NCI-H2171 (cell line): ENCODE data around the gene INSL6.
"Not testable (repeated sequence)": the region's sequence is repeated elsewhere in the genome, so short reads cannot be mapped to it uniquely, and the experiment has no call there.

Experiments used
- DNase-seq: peaks from one replicate; lab custom pipeline; 2025; lab: John Stamatoyannopoulos, UW

Gene INSL6

GRCh38 chr9:5185220-5185840, at the start of gene INSL6:
Gene INSL6 (minus strand): TSS chr9:5185639. CDS start chr9:5185602, 37 bp downstream.
- no peak for DNase-seq

DNA sequence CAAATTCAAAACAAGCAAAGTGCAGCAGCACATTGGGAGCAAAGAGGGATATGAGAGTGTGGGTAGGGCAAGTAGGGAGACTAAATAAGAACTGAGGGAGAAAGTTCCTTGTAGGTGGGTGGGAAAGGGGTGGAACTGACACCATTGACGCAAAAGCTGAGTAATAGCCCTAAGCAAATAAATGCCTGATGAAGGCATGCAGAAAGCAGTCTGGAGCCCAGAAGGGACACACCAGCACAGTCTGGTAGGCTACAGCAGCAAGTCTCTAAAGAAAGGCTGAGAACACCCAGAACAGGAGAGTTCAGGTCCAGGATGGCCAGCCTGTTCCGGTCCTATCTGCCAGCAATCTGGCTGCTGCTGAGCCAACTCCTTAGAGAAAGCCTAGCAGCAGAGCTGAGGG, 45.8 kb upstream of the INSL6 start, which contains the start of gene INSL4:
Gene INSL4, plus strand, starts transcription at position 208 of the 400 bp plus-strand sequence. Its CDS starts 105 bp downstream, at position 313.
- DNase-seq: no peak

DNA sequence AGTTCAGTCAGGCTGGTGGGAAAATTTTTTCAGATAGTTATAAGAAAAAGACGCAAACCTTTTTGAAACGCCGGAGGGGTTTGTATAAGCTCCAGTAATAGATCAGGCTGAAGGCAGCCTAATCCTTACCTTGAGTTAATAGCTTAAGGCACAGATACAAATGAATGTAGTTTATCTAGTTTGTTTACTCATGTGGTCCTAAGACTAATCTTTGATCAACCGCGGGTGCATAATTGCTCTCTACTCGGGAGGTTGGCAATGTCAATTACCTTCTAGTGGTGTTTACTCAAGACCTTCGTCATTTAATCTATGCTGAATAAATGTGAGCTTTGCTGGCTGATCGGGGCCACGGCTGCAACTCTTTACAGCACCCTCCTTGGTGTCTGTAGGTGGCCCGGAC, 45.1 kb upstream of the INSL6 start:
- DNase-seq: no peak

GRCh38 chr9:5205071-5205470, 19.6 kb upstream of the INSL6 start:
- DNase-seq: no peak

DNA sequence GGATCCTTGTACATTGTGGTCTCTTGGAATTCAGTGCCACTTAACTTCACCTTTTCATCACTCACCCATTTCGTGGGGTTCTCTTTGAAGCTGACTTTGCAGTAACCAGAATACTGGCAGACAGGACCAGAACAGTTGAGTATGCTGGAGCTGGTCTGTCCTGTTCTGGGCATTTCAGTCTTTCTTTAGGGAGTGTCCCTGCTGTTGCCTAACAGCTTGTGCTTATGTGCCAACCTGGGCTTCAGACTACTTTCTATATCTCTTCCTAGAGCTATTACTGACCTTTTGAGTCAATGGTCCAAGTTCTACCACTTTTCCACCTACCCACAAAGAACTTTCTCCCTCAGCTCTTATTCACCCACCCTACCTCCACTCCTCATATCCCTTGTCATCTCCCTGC, 10.0 kb upstream of the INSL6 start:
- DNase-seq: no peak

DNA sequence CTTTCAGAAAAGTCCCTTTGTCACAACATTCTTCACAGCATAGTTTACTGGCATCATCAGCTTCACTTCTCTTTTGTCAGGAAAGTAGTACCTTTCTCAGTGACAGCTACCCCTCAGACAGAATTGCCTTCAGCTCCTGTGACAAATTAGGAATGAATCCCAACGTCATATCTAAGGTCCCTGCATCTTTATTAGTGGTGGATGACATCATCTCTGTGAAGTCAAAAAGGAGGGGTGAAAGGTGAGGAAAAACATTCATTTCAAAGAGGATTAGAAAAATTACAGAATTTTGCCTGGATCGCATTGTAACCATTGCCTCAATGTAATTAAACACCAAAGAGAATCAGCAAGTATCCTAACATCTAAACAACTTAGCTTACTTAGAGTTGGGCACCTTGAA, 7.9 kb upstream of the INSL6 start:
- DNase-seq: no peak

GRCh38 chr9:5191985-5192384, 6.5 kb upstream of the INSL6 start:
- no peak for DNase-seq

GRCh38 chr9:5188060-5188984, 2.9 kb upstream of the INSL6 start:
- no peak for DNase-seq

DNA sequence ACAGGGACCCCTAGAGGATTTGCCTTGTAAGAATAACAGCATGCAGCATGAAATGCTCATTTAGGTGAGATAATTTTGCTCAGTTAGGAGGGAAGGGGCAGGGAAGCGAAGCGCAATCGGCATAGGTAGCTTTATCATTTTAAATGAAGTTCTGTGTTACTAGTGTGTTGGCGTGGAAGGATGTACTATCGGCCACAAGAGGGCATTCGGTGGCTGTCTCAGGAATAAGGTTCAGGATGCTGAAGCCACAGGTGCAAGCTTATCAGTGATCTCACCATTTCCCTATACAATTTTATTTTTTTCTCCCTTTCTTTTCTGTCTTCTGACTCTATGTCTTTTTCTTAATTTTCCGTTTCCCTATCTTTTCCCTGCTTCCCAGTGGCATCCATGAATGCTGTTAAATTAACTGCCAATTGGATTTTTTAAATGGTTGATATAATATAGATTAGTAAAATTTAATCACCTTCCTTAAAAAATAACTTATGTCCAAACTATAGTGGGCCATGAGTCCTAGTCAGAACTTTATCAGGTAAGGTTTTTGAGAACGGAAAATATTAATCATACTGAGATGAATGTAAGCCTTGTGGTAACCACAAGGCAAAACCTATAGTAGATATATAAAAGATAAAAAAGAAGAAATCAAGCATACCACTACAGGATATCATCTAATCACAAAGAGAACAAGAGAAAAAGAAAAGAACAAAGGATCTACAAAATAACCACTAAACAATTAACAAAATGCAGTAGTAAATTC, 1.2 kb upstream of the INSL6 start:
- peak; percentile 40 for DNase-seq

- no peak for DNase-seq
Observed at GRCh38 chr9:5184776-5185175, 663 bp downstream of the INSL6 start.

- DNase-seq: not testable (repeated sequence)
Observed at GRCh38 chr9:5180631-5181030, 4.8 kb downstream of the INSL6 start.

- no peak for DNase-seq
Observed at GRCh38 chr9:5178126-5178805, 7.2 kb downstream of the INSL6 start.

DNA sequence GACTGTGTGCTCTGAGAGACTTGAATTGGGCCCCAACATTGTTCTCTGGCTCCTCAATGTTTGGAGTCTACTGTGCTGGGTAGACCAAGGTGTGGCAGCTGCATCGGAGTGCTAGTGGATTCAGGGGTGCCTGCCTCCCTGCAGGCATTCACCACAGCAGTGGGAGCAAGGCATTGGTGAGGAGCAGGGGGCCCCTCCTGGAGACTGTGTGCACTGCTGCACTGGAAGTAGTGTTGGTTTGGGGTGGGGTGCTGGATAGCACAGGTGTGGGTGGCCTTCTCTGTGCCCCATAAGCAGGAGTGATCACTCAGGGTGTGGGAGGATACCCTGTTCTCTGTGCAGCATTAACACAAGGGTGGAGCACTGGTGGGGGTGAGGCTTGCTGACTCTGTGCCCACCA, 39.2 kb downstream of the INSL6 start:
- DNase-seq: no peak

GRCh38 chr9:5144217-5144616, 41.2 kb downstream of the INSL6 start:
- no peak for DNase-seq

GRCh38 chr9:5140151-5140550, 45.3 kb downstream of the INSL6 start:
- DNase-seq: no peak

DNA sequence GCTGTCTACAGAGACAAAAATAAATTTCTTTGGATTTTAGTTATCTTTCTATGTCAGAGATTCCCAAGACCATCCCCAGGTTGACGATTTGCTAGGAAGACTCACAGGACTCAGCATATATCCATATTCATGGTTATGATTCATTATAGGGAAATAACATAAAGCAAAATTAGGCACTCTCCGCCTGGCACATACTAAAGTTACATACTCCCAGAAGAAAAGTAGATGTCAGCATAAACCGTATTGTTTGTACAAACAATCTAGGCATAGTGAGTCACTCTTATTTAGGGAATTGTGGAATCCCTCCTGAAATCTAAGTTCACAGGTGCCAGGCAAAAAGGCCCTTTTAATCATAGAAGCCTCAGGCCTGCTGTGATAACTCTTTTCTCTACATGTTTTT, 62.9 kb downstream of the INSL6 start:
- no peak for DNase-seq

- DNase-seq: no peak
Observed at GRCh38 chr9:5122116-5122515, 63.3 kb downstream of the INSL6 start.

GRCh38 chr9:5113994-5114748, 71.3 kb downstream of the INSL6 start:
- DNase-seq: no peak
